Fibroblast of lung (primary cell): Measurements from ENCODE around the gene PSMD13.

Experiments used
- CTCF ChIP-seq, 2 donors: IDR thresholded peaks in 1 of 2; conservative IDR thresholded peaks in 1 of 2; 1 replicate in 1 of 2; 2 replicates in 1 of 2; pipeline ENCODE4 v1.5.1; 2011 to 2012; ENCODE audit warnings: low read length in 2 of 2, control low read depth in 1 of 2, inconsistent platforms in 1 of 2, low read depth in 1 of 2, mild to moderate bottlenecking in 1 of 2
- EZH2 ChIP-seq: IDR thresholded peaks from 2 replicates; pipeline ENCODE4 v1.5.1; 2012; ENCODE audit warnings: low read length, control low read depth, mild to moderate bottlenecking; ENCODE audit errors: missing control alignments

- TF ChIP-seq CTCF (conservative IDR thresholded peaks at IDR 0.05 in 1 of 2, IDR thresholded peaks at IDR 0.05 in 1 of 2; ENCODE audit: low read depth in 1 of 2, low read length in 2 of 2): no peak
- TF ChIP-seq EZH2: no peak
These were observed 29.0 kb upstream of the PSMD13 start for GRCh38 chr11:207863-208180.
